HepG2 (cell line): ENCODE measurements around the gene SPG7. TPM values are rescaled to one million over a fixed set of nuclear protein-coding genes. Genes with fewer than 3 reads are reported as not detected.

Source experiments
- ATAC-seq: fragments of 200-7000 bp; cut with Tn5 transposase; 3 replicates; pipeline ENCODE4 v1.9.1; 2020; ENCODE audit warnings: mild to moderate bottlenecking, moderate library complexity
- BruUV-seq: library from RNA; stranded (reverse); fragments of 400-500 nt; replicated peaks from 2 replicates; lab custom pipeline; 2021; lab: Mats Ljungman, UMichigan
- CTCF ChIA-PET: fragments of 300-600 bp; formaldehyde crosslinking; extraction: SDS; loops from one replicate; lab custom pipeline; 2021; ENCODE audit warnings: low total read pairs, inconsistent platforms, low intra/inter-chr PET ratio; lab: Yijun Ruan, JAX
- POLR2A ChIA-PET: fragments of 350-600 bp; sonication (Branson Sonifier 250); formaldehyde crosslinking; loops from one replicate; lab custom pipeline; 2020; ENCODE audit warnings: antibody characterized with exemption, inconsistent platforms; lab: Yijun Ruan, JAX
- DNase-seq: peaks from one replicate; pipeline ENCODE4 v3.0.0-alpha.2; 2015; ENCODE audit warnings: low spot score
- FAIRE-seq: peaks from 3 replicates; lab custom pipeline; 2011; peaks lifted over from hg19 to GRCh38; lab: Jason Lieb, UNC
- H2AFZ ChIP-seq: one replicate; pipeline ENCODE4 v1.6.1; 2011; ENCODE audit warnings: low read length, inconsistent platforms
- H3K27ac ChIP-seq: fragments of 300-600 bp; 3 replicates; pipeline ENCODE4 v1.8.0; 2011; ENCODE audit warnings: mixed run types, mild to moderate bottlenecking, mixed read lengths, low read length, inconsistent platforms; ENCODE audit not compliant: insufficient read depth; ENCODE audit errors: extremely low read length
- H3K27me3 ChIP-seq, 2 experiments: fragments of 200-600 bp in 1 of 2; 2 replicates in 1 of 2; 3 replicates in 1 of 2; pipeline versions ENCODE4 v1.6.0 to v1.8.0; 2011; ENCODE audit warnings: low read length in 2 of 2, mild to moderate bottlenecking in 2 of 2, moderate library complexity in 2 of 2, inconsistent platforms in 1 of 2; ENCODE audit not compliant: insufficient read depth in 2 of 2, control insufficient read depth in 1 of 2
- H3K36me3 ChIP-seq, 2 experiments: fragments of 200-600 bp in 1 of 2; replicated peaks in 1 of 2; 2 replicates in 1 of 2; 3 replicates in 1 of 2; pipeline versions ENCODE4 v1.5.1 to v1.8.0; 2011; ENCODE audit warnings: low read length in 2 of 2, inconsistent platforms in 1 of 2; ENCODE audit not compliant: insufficient read depth in 2 of 2, control insufficient read depth in 1 of 2
- H3K4me1 ChIP-seq: 2 replicates; pipeline ENCODE4 v1.5.1; 2012; ENCODE audit warnings: low read length, inconsistent platforms; ENCODE audit not compliant: insufficient read depth
- H3K4me2 ChIP-seq: 2 replicates; pipeline ENCODE4 v1.6.0; 2011; ENCODE audit warnings: low read depth, low read length, inconsistent platforms
- H3K4me3 ChIP-seq, 3 experiments: fragments of 200-600 bp in 1 of 3; sonication (generic), shearing (Covaris generic) in 1 of 3; replicated peaks in 1 of 3; 2 replicates each; pipeline ENCODE4 v1.5.1; 2011 to 2016; ENCODE audit warnings: low read length in 3 of 3, inconsistent platforms in 2 of 3, low read depth in 2 of 3, mild to moderate bottlenecking in 2 of 3, control low read depth in 1 of 3, mixed read lengths in 1 of 3; ENCODE audit not compliant: insufficient read depth in 1 of 3
- H3K79me2 ChIP-seq: one replicate; pipeline ENCODE4 v1.6.1; 2011; ENCODE audit warnings: low read length, inconsistent platforms; ENCODE audit not compliant: insufficient read depth
- H3K9ac ChIP-seq: 2 replicates; pipeline ENCODE4 v1.6.0; 2011; ENCODE audit warnings: mild to moderate bottlenecking, low read depth, low read length, inconsistent platforms; ENCODE audit not compliant: insufficient read depth
- H3K9me3 ChIP-seq: 2 replicates; pipeline ENCODE4 v1.5.1; 2012; ENCODE audit warnings: mild to moderate bottlenecking, low read length
- H4K20me1 ChIP-seq: 2 replicates; pipeline ENCODE4 v1.6.0; 2011; ENCODE audit warnings: inconsistent platforms, mild to moderate bottlenecking, low read length, moderate library complexity; ENCODE audit not compliant: insufficient read depth
- CBFB ChIP-seq: sonication (generic); formaldehyde crosslinking; IDR thresholded peaks from 2 replicates; pipeline ENCODE4 v1.4.0; 2020; ENCODE audit warnings: missing genetic modification reagents
- DNMT1 ChIP-seq: sonication (generic); formaldehyde crosslinking; IDR thresholded peaks from 2 replicates; pipeline ENCODE4 v1.5.1; 2020; ENCODE audit warnings: mild to moderate bottlenecking, missing genetic modification reagents
- FOXO4 ChIP-seq: sonication (generic); formaldehyde crosslinking; conservative IDR thresholded peaks from 2 replicates; pipeline ENCODE4 v1.8.1; 2023; ENCODE audit warnings: missing genetic modification reagents
- PPARG ChIP-seq: conservative IDR thresholded peaks from 2 replicates; pipeline ENCODE4 v1.6.1; 2016; ENCODE audit warnings: missing biosample characterization, missing genetic modification reagents
- RBAK ChIP-seq: sonication (generic); formaldehyde crosslinking; IDR thresholded peaks from 2 replicates; pipeline ENCODE4 v1.5.1; 2020; ENCODE audit warnings: mild to moderate bottlenecking, missing genetic modification reagents
- SKIL ChIP-seq: sonication (generic); formaldehyde crosslinking; IDR thresholded peaks from 2 replicates; pipeline ENCODE4 v1.8.0; 2022; ENCODE audit warnings: missing genetic modification reagents, mild to moderate bottlenecking, moderate library complexity, borderline replicate concordance
- TEAD2 ChIP-seq: sonication (generic); formaldehyde crosslinking; IDR thresholded peaks from 2 replicates; pipeline ENCODE4 v1.9.0; 2021; ENCODE audit warnings: missing genetic modification reagents
- YY1 ChIP-seq: IDR thresholded peaks from 2 replicates; pipeline ENCODE4 v1.6.1; 2011; ENCODE audit warnings: low read length, low read depth, moderate library complexity, mild to moderate bottlenecking; ENCODE audit not compliant: insufficient read depth, insufficient replicate concordance
- ZFP82 ChIP-seq: sonication (generic); formaldehyde crosslinking; IDR thresholded peaks from 2 replicates; pipeline ENCODE4 v1.5.1; 2020; ENCODE audit warnings: mild to moderate bottlenecking, missing genetic modification reagents, borderline replicate concordance
- ZNF234 ChIP-seq: sonication (generic); formaldehyde crosslinking; conservative IDR thresholded peaks from 2 replicates; pipeline ENCODE4 v1.5.1; 2020; ENCODE audit warnings: mild to moderate bottlenecking, missing genetic modification reagents
- ZNF292 ChIP-seq: sonication (generic); formaldehyde crosslinking; IDR thresholded peaks from 2 replicates; pipeline ENCODE4 v1.8.1; 2022; ENCODE audit warnings: mild to moderate bottlenecking, low read depth, missing genetic modification reagents, borderline replicate concordance
- ZNF776 ChIP-seq: sonication (generic); formaldehyde crosslinking; IDR thresholded peaks from 2 replicates; pipeline ENCODE4 v1.4.0; 2020; ENCODE audit warnings: mild to moderate bottlenecking, missing genetic modification reagents
- WGBS: methylation state at CpG from one replicate; pipeline ENCODE4 v1.1.6; 2017; ENCODE audit warnings: low lambda C conversion rate; 5-methylcytosine and 5-hydroxymethylcytosine counted together
- in situ Hi-C: cut with HindIII; loops from 2 replicates; pipeline ENCODE4 v1.10.0; 2017; ENCODE audit warnings: low pct_unique_long_range_greater_than_20kb; ENCODE audit not compliant: extremely low pct_ligation_motif_present
- intact Hi-C: fragments of 100-400 bp; cut with micrococcal nuclease; formaldehyde crosslinking; loops from one replicate; pipeline ENCODE4 v1.10.0; 2022; ENCODE audit not compliant: unreplicated experiment
- polyA plus RNA-seq, 8 experiments: library from polyadenylated mRNA; depleted of rRNA in 3 of 8; stranded (reverse) in 7 of 8; unstranded in 1 of 8; fragments of >200 nt; fragmentation: Illumina TruSeq in 4 of 8; extraction: Trizol in 4 of 8; gene quantifications; 2 replicates each; pipeline versions ENCODE4 v1.2.1 to v1.2.3, GENCODE V29; 2011 to 2016; ENCODE audit warnings: low read depth in 4 of 8, missing spikeins in 1 of 8, mixed read lengths in 1 of 8; ENCODE audit not compliant: insufficient read depth in 1 of 8
- total RNA-seq, 5 experiments: library from RNA; depleted of rRNA; stranded (reverse); fragments of >200 nt; fragmentation: Illumina TruSeq; extraction: Trizol; gene quantifications; 2 replicates each; pipeline ENCODE4 v1.2.3, GENCODE V29; 2016; ENCODE audit warnings: low read depth in 1 of 5
- TF ChIP-seq, protein P1 (sequence below): sonication (generic); formaldehyde crosslinking; IDR thresholded peaks from 2 replicates; pipeline ENCODE4 v1.9.0; 2021; ENCODE audit warnings: missing genetic modification reagents, borderline replicate concordance
- TF ChIP-seq, protein P2 (sequence below): sonication (generic); formaldehyde crosslinking; IDR thresholded peaks from 2 replicates; pipeline ENCODE4 v1.4.0; 2020; ENCODE audit warnings: missing genetic modification reagents, borderline replicate concordance

SPG7 gene
- total and polyA plus RNA-seq, 2 of the 13 experiments (the other 11 are each of a cell fraction or from before 2014, with no cell fraction given), result 66.0 to 136 TPM

DNA sequence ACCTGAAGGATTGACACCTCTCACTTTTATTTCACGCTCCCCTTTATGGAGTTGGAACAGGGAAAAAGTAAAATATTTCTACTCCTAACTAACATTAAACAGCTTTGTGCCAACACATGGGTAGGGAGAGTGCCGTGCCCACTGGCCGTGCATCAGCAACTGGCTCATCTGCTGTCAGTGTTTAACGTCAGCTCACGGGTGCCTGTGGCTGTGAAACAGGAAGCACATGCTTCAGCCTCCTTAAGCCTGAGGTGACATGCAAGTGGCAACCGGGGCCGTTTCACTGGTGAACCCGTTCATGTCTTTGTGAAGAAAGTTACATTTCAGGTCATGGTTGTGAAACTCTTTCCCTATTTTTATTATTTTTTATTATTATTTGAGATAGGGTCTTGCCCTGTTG, 3.2 kb downstream of the SPG7 start:
- H3K9ac ChIP-seq, result no peak overlapping the region
- BruUV-seq, result no TSS peak
- no peak overlapping the region for H2AFZ ChIP-seq
- FAIRE-seq, result no peak
- no peak overlapping the region for H3K4me2 ChIP-seq
- H3K9me3 ChIP-seq, result no peaks in the 10 kb centered on the region
- H4K20me1 ChIP-seq, result peaks cover 12% of the 10 kb centered on the region
- WGBS, result over 99% methylated on average over 8 of the region's 8 CpGs
- intact Hi-C loops (no loop called here), in situ Hi-C loops (no loop called here)
- H3K36me3 ChIP-seq, result peaks cover 18 to 43% of the 10 kb centered on the region in 2 experiments
- no peak for DNase-seq
- no peak overlapping the region for H3K4me3 ChIP-seq
- peaks cover 28% of the 10 kb centered on the region for H3K4me1 ChIP-seq
- no peaks in the 10 kb centered on the region; a peak in 1 of 5 replicates for H3K27me3 ChIP-seq
- ChIA-PET POLR2A (interaction anchor here (1.6 to 1.9 kb wide), 2 partner anchors 22 to 34 kb away, joined by 3 to 4 read pairs; no protein-coding TSS in a partner anchor), CTCF (no interaction called here)
- peaks cover 47% of the 10 kb centered on the region for H3K79me2 ChIP-seq
- TF ChIP-seq CBFB (CRISPR knock-in tag) (no peak), DNMT1 (CRISPR knock-in tag) (no peak), ZNF776 (CRISPR knock-in tag) (no peak), ZNF234 (CRISPR knock-in tag) (no peak), ZNF292 (no peak), YY1 (no peak), TEAD2 (CRISPR knock-in tag) (no peak), FOXO4 (CRISPR knock-in tag) (no peak), PPARG (CRISPR knock-in tag) (no peak), SKIL (CRISPR knock-in tag) (no peak), ZFP82 (CRISPR knock-in tag) (no peak), RBAK (CRISPR knock-in tag) (no peak)
- TF ChIP-seq, protein P1, sequence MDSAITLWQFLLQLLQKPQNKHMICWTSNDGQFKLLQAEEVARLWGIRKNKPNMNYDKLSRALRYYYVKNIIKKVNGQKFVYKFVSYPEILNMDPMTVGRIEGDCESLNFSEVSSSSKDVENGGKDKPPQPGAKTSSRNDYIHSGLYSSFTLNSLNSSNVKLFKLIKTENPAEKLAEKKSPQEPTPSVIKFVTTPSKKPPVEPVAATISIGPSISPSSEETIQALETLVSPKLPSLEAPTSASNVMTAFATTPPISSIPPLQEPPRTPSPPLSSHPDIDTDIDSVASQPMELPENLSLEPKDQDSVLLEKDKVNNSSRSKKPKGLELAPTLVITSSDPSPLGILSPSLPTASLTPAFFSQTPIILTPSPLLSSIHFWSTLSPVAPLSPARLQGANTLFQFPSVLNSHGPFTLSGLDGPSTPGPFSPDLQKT, result no peak
- TF ChIP-seq, protein P2, sequence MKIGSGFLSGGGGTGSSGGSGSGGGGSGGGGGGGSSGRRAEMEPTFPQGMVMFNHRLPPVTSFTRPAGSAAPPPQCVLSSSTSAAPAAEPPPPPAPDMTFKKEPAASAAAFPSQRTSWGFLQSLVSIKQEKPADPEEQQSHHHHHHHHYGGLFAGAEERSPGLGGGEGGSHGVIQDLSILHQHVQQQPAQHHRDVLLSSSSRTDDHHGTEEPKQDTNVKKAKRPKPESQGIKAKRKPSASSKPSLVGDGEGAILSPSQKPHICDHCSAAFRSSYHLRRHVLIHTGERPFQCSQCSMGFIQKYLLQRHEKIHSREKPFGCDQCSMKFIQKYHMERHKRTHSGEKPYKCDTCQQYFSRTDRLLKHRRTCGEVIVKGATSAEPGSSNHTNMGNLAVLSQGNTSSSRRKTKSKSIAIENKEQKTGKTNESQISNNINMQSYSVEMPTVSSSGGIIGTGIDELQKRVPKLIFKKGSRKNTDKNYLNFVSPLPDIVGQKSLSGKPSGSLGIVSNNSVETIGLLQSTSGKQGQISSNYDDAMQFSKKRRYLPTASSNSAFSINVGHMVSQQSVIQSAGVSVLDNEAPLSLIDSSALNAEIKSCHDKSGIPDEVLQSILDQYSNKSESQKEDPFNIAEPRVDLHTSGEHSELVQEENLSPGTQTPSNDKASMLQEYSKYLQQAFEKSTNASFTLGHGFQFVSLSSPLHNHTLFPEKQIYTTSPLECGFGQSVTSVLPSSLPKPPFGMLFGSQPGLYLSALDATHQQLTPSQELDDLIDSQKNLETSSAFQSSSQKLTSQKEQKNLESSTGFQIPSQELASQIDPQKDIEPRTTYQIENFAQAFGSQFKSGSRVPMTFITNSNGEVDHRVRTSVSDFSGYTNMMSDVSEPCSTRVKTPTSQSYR (CRISPR knock-in tag), result no peak
- H3K27ac ChIP-seq, result no peak overlapping the region
- no peak for ATAC-seq
